Neural cell (in vitro differentiated cells): ENCODE measurements around the gene ASCL1. TPM values are rescaled to one million over a fixed set of nuclear protein-coding genes. Genes with fewer than 3 reads are reported as not detected.

Experiments used
- H2AFZ ChIP-seq: fragments of 200-600, 300-800 bp; sonication (generic), shearing (Covaris generic); 2 replicates; pipeline ENCODE4 v1.6.0; 2014; ENCODE audit warnings: low read depth, mild to moderate bottlenecking, antibody characterized with exemption, low read length, moderate library complexity
- H3F3A ChIP-seq: fragments of 200-600 bp; shearing (Covaris generic); 2 replicates; pipeline ENCODE4 v1.6.1; 2016; ENCODE audit warnings: mild to moderate bottlenecking, moderate library complexity, mixed read lengths, antibody characterized with exemption, low read length; ENCODE audit not compliant: insufficient read depth, poor library complexity, severe bottlenecking
- H3K27ac ChIP-seq: fragments of 200-600, 300-800 bp; sonication (generic), shearing (Covaris generic); 2 replicates; pipeline ENCODE4 v1.5.1; 2014; ENCODE audit warnings: mild to moderate bottlenecking, low read length, moderate library complexity
- H3K27me3 ChIP-seq: fragments of 300-800, 200-600 bp; sonication (generic), shearing (Covaris generic); 2 replicates; pipeline ENCODE4 v1.6.0; 2014; ENCODE audit warnings: mild to moderate bottlenecking, low read depth, low read length, moderate library complexity; ENCODE audit not compliant: insufficient read depth
- H3K36me3 ChIP-seq: fragments of 300-800, 200-600 bp; sonication (generic), shearing (Covaris generic); 2 replicates; pipeline ENCODE4 v1.5.1; 2014; ENCODE audit warnings: mild to moderate bottlenecking, antibody characterized with exemption, low read length, moderate library complexity; ENCODE audit not compliant: insufficient read depth
- H3K4me2 ChIP-seq: fragments of 300-800, 200-600 bp; sonication (generic), shearing (Covaris generic); 2 replicates; pipeline ENCODE4 v1.6.0; 2014; ENCODE audit warnings: mild to moderate bottlenecking, low read length
- H3K4me3 ChIP-seq: fragments of 300-800, 200-600 bp; sonication (generic), shearing (Covaris generic); 2 replicates; pipeline ENCODE4 v1.5.1; 2014; ENCODE audit warnings: mild to moderate bottlenecking, low read length, moderate library complexity
- H3K79me2 ChIP-seq: fragments of 200-600 bp; shearing (Covaris generic); replicated peaks from 2 replicates; pipeline ENCODE4 v1.6.0; 2014; ENCODE audit warnings: mild to moderate bottlenecking, low read length, moderate library complexity; ENCODE audit not compliant: insufficient read depth
- H3K9ac ChIP-seq: fragments of 300-800, 200-600 bp; sonication (generic), shearing (Covaris generic); 2 replicates; pipeline ENCODE4 v1.6.1; 2016; ENCODE audit warnings: mild to moderate bottlenecking, low read length, mixed read lengths
- H3K9me2 ChIP-seq: fragments of 200-600 bp; shearing (Covaris generic); 2 replicates; pipeline ENCODE4 v1.6.1; 2016; ENCODE audit warnings: mild to moderate bottlenecking, low read length, mixed read lengths; ENCODE audit not compliant: insufficient read depth
- H3K9me3 ChIP-seq: fragments of 200-600, 300-800 bp; sonication (generic), shearing (Covaris generic); 2 replicates; pipeline ENCODE4 v1.6.1; 2016; ENCODE audit warnings: mild to moderate bottlenecking, mixed run types, low read length, moderate library complexity, mixed read lengths
- H4K20me1 ChIP-seq: fragments of 200-600 bp; shearing (Covaris generic); 2 replicates; pipeline ENCODE4 v1.6.1; 2016; ENCODE audit warnings: mild to moderate bottlenecking, mixed run types; ENCODE audit not compliant: insufficient read depth
- CTCF ChIP-seq: fragments of 450-650 bp; IDR thresholded peaks from 2 replicates; pipeline ENCODE4 v1.5.1; 2014; ENCODE audit warnings: antibody characterized with exemption, mild to moderate bottlenecking, moderate library complexity; ENCODE audit not compliant: poor library complexity, severe bottlenecking
- EP300 ChIP-seq: fragments of 450-650 bp; conservative IDR thresholded peaks from 2 replicates; pipeline ENCODE4 v1.6.1; 2014; ENCODE audit warnings: antibody characterized with exemption, mild to moderate bottlenecking, moderate library complexity; ENCODE audit not compliant: poor library complexity, severe bottlenecking
- EZH2 ChIP-seq: fragments of 200-600, 300-800 bp; shearing (Covaris generic), sonication (generic); IDR thresholded peaks from 2 replicates; pipeline ENCODE4 v1.6.1; 2014; ENCODE audit warnings: antibody characterized with exemption, low read length, borderline replicate concordance, mild to moderate bottlenecking; ENCODE audit not compliant: insufficient read depth, poor library complexity, severe bottlenecking
- MXI1 ChIP-seq: fragments of 450-650 bp; conservative IDR thresholded peaks from 2 replicates; pipeline ENCODE4 v1.6.1; 2014; ENCODE audit warnings: antibody characterized with exemption, mild to moderate bottlenecking; ENCODE audit not compliant: poor library complexity, severe bottlenecking
- POLR2AphosphoS5 ChIP-seq: IDR thresholded peaks from 2 replicates; pipeline ENCODE4 v1.6.1; 2012
- RAD21 ChIP-seq: fragments of 450-650 bp; conservative IDR thresholded peaks from 2 replicates; pipeline ENCODE4 v1.6.1; 2014; ENCODE audit warnings: antibody characterized with exemption, mild to moderate bottlenecking, moderate library complexity
- REST ChIP-seq: IDR thresholded peaks from 2 replicates; pipeline ENCODE4 v1.6.1; 2012; ENCODE audit warnings: borderline replicate concordance
- SMC3 ChIP-seq: fragments of 450-650 bp; conservative IDR thresholded peaks from 2 replicates; pipeline ENCODE4 v1.6.1; 2014; ENCODE audit warnings: antibody characterized with exemption, mild to moderate bottlenecking, moderate library complexity; ENCODE audit not compliant: poor library complexity
- TAF1 ChIP-seq: IDR thresholded peaks from 2 replicates; pipeline ENCODE4 v1.6.1; 2012; ENCODE audit warnings: low read depth
- polyA plus RNA-seq: library from polyadenylated mRNA; depleted of rRNA; stranded (reverse); fragments of >200 nt; gene quantifications from 2 replicates; pipeline ENCODE4 v1.2.3, GENCODE V29; 2014

The ASCL1 gene
- polyA plus RNA-seq, 1 donor from 2014 or later, result 3.4 TPM

- no peak for TF ChIP-seq MXI1
- TF ChIP-seq EP300, result no peak
- TF ChIP-seq REST, result no peak
- TF ChIP-seq EZH2, result no peak
- no peak for TF ChIP-seq CTCF
- TF ChIP-seq RAD21, result no peak
- TF ChIP-seq SMC3, result no peak
- no peak for TF ChIP-seq TAF1
- TF ChIP-seq POLR2AphosphoS5, result no peak
Observed at GRCh38 chr12:102976609-102977280, 19.3 kb downstream of the ASCL1 start.

GRCh38 chr12:102977945-102978706, 20.7 kb downstream of the ASCL1 start:
- H2AFZ ChIP-seq, result no peak overlapping the region

More at GRCh38 chr12:102976609-102977280, 19.3 kb downstream of the ASCL1 start:
- Histone ChIP-seq H3K36me3 (no peaks in the 10 kb centered on the region), H4K20me1 (no peaks in the 10 kb centered on the region), H3K79me2 (no peaks in the 10 kb centered on the region), H3K4me3 (no peak overlapping the region), H3K9me3 (no peaks in the 10 kb centered on the region), H2AFZ (no peak overlapping the region), H3K27ac (no peak overlapping the region), H3F3A (no peaks in the 10 kb centered on the region), H3K4me2 (no peak overlapping the region), H3K27me3 (no peaks in the 10 kb centered on the region), H3K9ac (no peak overlapping the region), H3K9me2 (no peaks in the 10 kb centered on the region)

More at GRCh38 chr12:102977945-102978706, 20.7 kb downstream of the ASCL1 start:
- Histone ChIP-seq H3K9me3 (no peaks in the 10 kb centered on the region), H3K36me3 (no peaks in the 10 kb centered on the region), H3K9ac (no peak overlapping the region), H3K9me2 (no peaks in the 10 kb centered on the region), H3K79me2 (no peaks in the 10 kb centered on the region), H4K20me1 (no peaks in the 10 kb centered on the region), H3K27ac (no peak overlapping the region), H3F3A (no peaks in the 10 kb centered on the region), H3K4me2 (no peak overlapping the region), H3K4me3 (no peak overlapping the region), H3K27me3 (no peaks in the 10 kb centered on the region)
- no peak for TF ChIP-seq REST
- TF ChIP-seq POLR2AphosphoS5, result no peak
- TF ChIP-seq EP300, result no peak
- no peak for TF ChIP-seq TAF1
- TF ChIP-seq RAD21, result no peak
- no peak for TF ChIP-seq EZH2
- no peak for TF ChIP-seq SMC3
- TF ChIP-seq CTCF, result no peak
- no peak for TF ChIP-seq MXI1
